Mucosa of descending colon (tissue), 3 donors: ENCODE measurements around the gene LIMCH1. TPM values are rescaled to one million over a fixed set of nuclear protein-coding genes. Genes with fewer than 3 reads are reported as not detected.

Source experiments
- ATAC-seq: fragments of 200-7000 bp; cut with Tn5 transposase; one replicate; pipeline ENCODE4 v1.9.1; 2020; ENCODE audit warnings: mild to moderate bottlenecking, moderate library complexity
- DNase-seq, 3 donors: peaks; one replicate each; pipeline ENCODE4 v3.0.0-alpha.2; 2020
- H3K36me3 ChIP-seq: fragments of 200-600 bp; one replicate; pipeline ENCODE4 v1.8.0; 2021; ENCODE audit warnings: low read depth, mild to moderate bottlenecking
- H3K4me1 ChIP-seq: fragments of 200-600 bp; one replicate; pipeline ENCODE4 v1.8.0; 2021; ENCODE audit warnings: low read depth, mild to moderate bottlenecking
- H3K4me3 ChIP-seq: fragments of 200-600 bp; one replicate; pipeline ENCODE4 v1.8.0; 2021; ENCODE audit warnings: mild to moderate bottlenecking
- H3K9me3 ChIP-seq: fragments of 200-600 bp; one replicate; pipeline ENCODE4 v1.8.0; 2021; ENCODE audit warnings: mild to moderate bottlenecking
- intact Hi-C, 2 donors: fragments of 100-400 bp; cut with DNase I in 1 of 2; cut with micrococcal nuclease in 1 of 2; formaldehyde crosslinking; loops; one replicate each; pipeline versions ENCODE4 v1.11.0 to v1.11.1; 2022; cut with DNase I, micrococcal nuclease
- total RNA-seq, 3 donors: library from RNA; stranded (reverse); fragmentation: NEBNext Ultra II Directional in 2 of 3; extraction: Animal tissue kit (Norgen Biotek cat#: 25700) in 2 of 3; gene quantifications; one replicate each; pipeline versions ENCODE4 v1.2.1 to v1.2.4, GENCODE V29; 2021 to 2023
- TF ChIP-seq, protein P1 (sequence below): fragments of 200-600 bp; IDR thresholded peaks from one replicate; pipeline ENCODE4 v1.8.0; 2022; ENCODE audit warnings: antibody characterized with exemption, mild to moderate bottlenecking
- donor health status: DM: no; HTN: no; CAD: no; lungs with moderate emphysema.
- donor health status: DM: no; HTN: no; CAD: no.
- donor health status: DM: no; HTN: yes; CAD: no.

LIMCH1 gene
- total RNA-seq, 3 donors from 2014 or later: 9.2 to 15.7 (median 9.6) TPM

DNA sequence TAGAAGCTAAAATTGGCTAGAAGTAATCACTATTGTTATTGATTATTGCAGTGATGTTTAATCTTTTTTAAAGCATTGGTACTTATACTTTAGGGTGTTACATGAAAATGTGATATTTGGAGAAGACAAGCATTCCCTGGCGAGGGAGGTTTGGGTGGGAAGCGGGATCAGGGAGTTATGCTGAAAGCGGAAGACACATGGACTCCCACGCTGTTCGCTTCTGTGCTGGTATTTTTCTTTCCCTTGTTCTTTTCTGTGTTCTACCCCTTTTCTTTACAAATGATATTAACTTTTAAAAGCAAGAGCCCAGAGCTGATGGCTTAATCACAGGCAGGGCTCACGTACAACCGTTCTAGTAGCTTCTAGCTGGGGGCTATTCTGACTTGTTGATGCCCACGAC, 148.9 kb downstream of the LIMCH1 start:
- ATAC-seq (no peak), DNase-seq (no peak)
- no peaks in the 10 kb centered on the region for H3K36me3 ChIP-seq
- intact Hi-C loops: no loop called here
- H3K4me1 ChIP-seq: no peaks in the 10 kb centered on the region
- TF ChIP-seq, protein P1, sequence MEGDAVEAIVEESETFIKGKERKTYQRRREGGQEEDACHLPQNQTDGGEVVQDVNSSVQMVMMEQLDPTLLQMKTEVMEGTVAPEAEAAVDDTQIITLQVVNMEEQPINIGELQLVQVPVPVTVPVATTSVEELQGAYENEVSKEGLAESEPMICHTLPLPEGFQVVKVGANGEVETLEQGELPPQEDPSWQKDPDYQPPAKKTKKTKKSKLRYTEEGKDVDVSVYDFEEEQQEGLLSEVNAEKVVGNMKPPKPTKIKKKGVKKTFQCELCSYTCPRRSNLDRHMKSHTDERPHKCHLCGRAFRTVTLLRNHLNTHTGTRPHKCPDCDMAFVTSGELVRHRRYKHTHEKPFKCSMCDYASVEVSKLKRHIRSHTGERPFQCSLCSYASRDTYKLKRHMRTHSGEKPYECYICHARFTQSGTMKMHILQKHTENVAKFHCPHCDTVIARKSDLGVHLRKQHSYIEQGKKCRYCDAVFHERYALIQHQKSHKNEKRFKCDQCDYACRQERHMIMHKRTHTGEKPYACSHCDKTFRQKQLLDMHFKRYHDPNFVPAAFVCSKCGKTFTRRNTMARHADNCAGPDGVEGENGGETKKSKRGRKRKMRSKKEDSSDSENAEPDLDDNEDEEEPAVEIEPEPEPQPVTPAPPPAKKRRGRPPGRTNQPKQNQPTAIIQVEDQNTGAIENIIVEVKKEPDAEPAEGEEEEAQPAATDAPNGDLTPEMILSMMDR: no peak
- no peaks in the 10 kb centered on the region for H3K9me3 ChIP-seq
- H3K4me3 ChIP-seq: no peak overlapping the region

- DNase-seq: no peak
- intact Hi-C loops: no loop called here
- ATAC-seq: no peak
- Histone ChIP-seq H3K4me3 (no peak overlapping the region), H3K9me3 (no peaks in the 10 kb centered on the region), H3K4me1 (no peaks in the 10 kb centered on the region), H3K36me3 (no peaks in the 10 kb centered on the region)
- TF ChIP-seq, protein P1: no peak
These were observed 150.0 kb downstream of the LIMCH1 start for GRCh38 chr4:41687971-41688370.

DNA sequence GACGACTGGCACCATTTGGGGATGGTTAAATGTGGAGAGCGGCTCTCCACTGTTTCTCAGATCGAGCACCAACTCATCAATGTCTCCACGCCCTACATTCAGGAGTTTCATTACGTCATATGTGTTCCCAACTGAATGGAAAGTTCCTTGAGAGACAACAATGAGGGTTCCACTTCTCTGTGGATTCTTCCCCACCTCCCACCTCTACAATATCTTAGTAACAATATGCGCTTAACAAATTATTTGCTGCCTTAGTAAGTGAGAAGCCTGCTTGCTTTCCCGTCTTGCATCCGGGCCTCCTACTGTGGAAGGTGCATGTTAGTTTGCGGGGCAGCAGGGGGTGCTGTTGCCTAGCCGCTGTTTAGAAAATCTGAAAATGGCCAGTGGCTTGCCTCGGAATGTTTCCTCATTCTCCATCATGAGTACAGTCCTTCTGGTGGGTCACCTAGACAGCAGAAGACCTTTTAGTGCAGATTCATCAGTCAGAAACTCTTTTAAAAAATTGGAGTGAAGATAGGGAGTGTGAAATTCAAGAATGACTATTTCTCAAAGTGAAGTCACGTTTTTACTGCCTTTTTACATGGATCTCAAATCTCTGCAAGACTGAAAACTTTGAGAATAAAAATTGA, 154.9 kb downstream of the LIMCH1 start:
- DNase-seq (peak in 2 of 3 donors; percentile 42 to 54), ATAC-seq (peak; percentile 89)
- Histone ChIP-seq H3K9me3 (no peaks in the 10 kb centered on the region), H3K4me1 (no peaks in the 10 kb centered on the region), H3K4me3 (no peak overlapping the region), H3K36me3 (no peaks in the 10 kb centered on the region)
- intact Hi-C loops: loop anchor here (5.0 kb wide), 2 partner anchors 189 to 194 kb away; no protein-coding TSS in a partner anchor
- TF ChIP-seq, protein P1: peak; percentile 83

GRCh38 chr4:41693629-41694028, 155.7 kb downstream of the LIMCH1 start:
- ATAC-seq (no peak), DNase-seq (no peak)
- H3K4me3 ChIP-seq: no peak overlapping the region
- no peaks in the 10 kb centered on the region for H3K9me3 ChIP-seq
- no peaks in the 10 kb centered on the region for H3K36me3 ChIP-seq
- H3K4me1 ChIP-seq: no peaks in the 10 kb centered on the region
- intact Hi-C loops: loop anchor here (5.0 kb wide), 2 partner anchors 189 to 194 kb away; no protein-coding TSS in a partner anchor
- TF ChIP-seq, protein P1: peak; percentile 12

- no peaks in the 10 kb centered on the region for H3K4me1 ChIP-seq
- no peaks in the 10 kb centered on the region for H3K36me3 ChIP-seq
- H3K9me3 ChIP-seq: no peaks in the 10 kb centered on the region
- TF ChIP-seq, protein P1: no peak
- no peak overlapping the region for H3K4me3 ChIP-seq
- intact Hi-C loops: no loop called here
- no peak for ATAC-seq
- DNase-seq: no peak
These were observed 158.2 kb downstream of the LIMCH1 start for GRCh38 chr4:41696131-41696530.
